ENCODE results near the gene TMEM37.

DNA sequence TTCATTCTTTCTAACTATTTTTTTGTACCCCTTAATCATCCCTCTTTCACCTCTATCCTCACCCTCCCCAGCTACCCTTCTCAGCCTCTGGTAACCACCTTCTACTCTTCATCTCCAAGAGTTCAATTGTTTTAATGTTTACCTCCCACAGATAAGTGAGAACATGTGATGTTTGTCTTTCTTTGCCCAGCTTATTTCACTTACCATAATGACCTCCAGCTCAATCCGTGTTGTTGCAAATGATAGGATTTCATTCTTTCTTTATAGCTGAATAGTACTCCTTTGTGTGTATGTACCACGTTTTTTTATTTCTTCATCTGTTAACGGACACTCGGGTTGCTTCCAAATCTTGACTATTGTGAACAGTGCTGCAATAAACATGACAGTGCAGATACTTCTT, 22.1 kb upstream of the TMEM37 start:
- TF ChIP-seq ZNF274 (IDR thresholded peaks at IDR 0.05; ENCODE audit: low read depth, low read length) (no peak), SUZ12 (IDR thresholded peaks at IDR 0.05; ENCODE audit: extremely low read depth, insufficient read depth, insufficient read length) (no peak)
